ENCODE results near the gene SLC44A5.
"Not testable (repeated sequence)": the region's sequence is repeated elsewhere in the genome, so short reads cannot be mapped to it uniquely, and the experiment has no call there.

The SLC44A5 gene

GRCh38 chr1:75444220-75444619 lies 166.7 kb downstream of the SLC44A5 start:
- FAIRE-seq: no peak

GRCh38 chr1:75440274-75440673 lies 170.6 kb downstream of the SLC44A5 start:
- FAIRE-seq: no peak

GRCh38 chr1:75438355-75438754 lies 172.6 kb downstream of the SLC44A5 start:
- FAIRE-seq: no peak

GRCh38 chr1:75431843-75432242 lies 179.1 kb downstream of the SLC44A5 start:
- FAIRE-seq: no peak

GRCh38 chr1:75430526-75430925 lies 180.4 kb downstream of the SLC44A5 start:
- FAIRE-seq: no peak

- no peak for FAIRE-seq
These were observed 184.2 kb downstream of the SLC44A5 start for GRCh38 chr1:75426688-75427087.

GRCh38 chr1:75425001-75425650 lies 185.8 kb downstream of the SLC44A5 start:
- FAIRE-seq: no peak

GRCh38 chr1:75423616-75424015 lies 187.3 kb downstream of the SLC44A5 start:
- FAIRE-seq: no peak

- FAIRE-seq: no peak
These were observed 187.8 kb downstream of the SLC44A5 start for GRCh38 chr1:75423136-75423535.

- no peak for FAIRE-seq
These were observed 189.5 kb downstream of the SLC44A5 start for GRCh38 chr1:75421371-75421770.

- no peak for FAIRE-seq
These were observed 195.7 kb downstream of the SLC44A5 start for GRCh38 chr1:75415187-75415586.

GRCh38 chr1:75412616-75413015 lies 198.3 kb downstream of the SLC44A5 start:
- FAIRE-seq: no peak

- not testable (repeated sequence) for FAIRE-seq
These were observed 206.2 kb downstream of the SLC44A5 start for GRCh38 chr1:75404681-75405080.

- FAIRE-seq: not testable (repeated sequence)
These were observed 207.7 kb downstream of the SLC44A5 start for GRCh38 chr1:75403147-75403646.

GRCh38 chr1:75400716-75401115 lies 210.2 kb downstream of the SLC44A5 start:
- no peak for FAIRE-seq

- no peak for FAIRE-seq
These were observed 214.2 kb downstream of the SLC44A5 start for GRCh38 chr1:75396745-75397144.

GRCh38 chr1:75396260-75396659 lies 214.7 kb downstream of the SLC44A5 start:
- FAIRE-seq: no peak

GRCh38 chr1:75394386-75395139 lies 216.4 kb downstream of the SLC44A5 start:
- no peak for FAIRE-seq

GRCh38 chr1:75392278-75392677 lies 218.6 kb downstream of the SLC44A5 start:
- no peak for FAIRE-seq

- not testable (repeated sequence) for FAIRE-seq
These were observed 235.2 kb downstream of the SLC44A5 start for GRCh38 chr1:75375476-75376447.

- no peak for FAIRE-seq
These were observed 237.3 kb downstream of the SLC44A5 start for GRCh38 chr1:75373542-75374159.

GRCh38 chr1:75366595-75366994 lies 244.3 kb downstream of the SLC44A5 start:
- FAIRE-seq: no peak
